ENCODE results near the gene PAM16. TPM values are rescaled to one million over a fixed set of nuclear protein-coding genes. Genes with fewer than 3 reads are reported as not detected.

PAM16 gene
- polyA plus RNA-seq, 1 donor from 2014 or later, result 145 TPM

GRCh38 chr16:4382795-4383357 is 31.8 kb upstream of the PAM16 start:
- TF ChIP-seq TAF1 (IDR thresholded peaks at IDR 0.05; ENCODE audit: low read depth), result no peak
- TF ChIP-seq, protein P1, sequence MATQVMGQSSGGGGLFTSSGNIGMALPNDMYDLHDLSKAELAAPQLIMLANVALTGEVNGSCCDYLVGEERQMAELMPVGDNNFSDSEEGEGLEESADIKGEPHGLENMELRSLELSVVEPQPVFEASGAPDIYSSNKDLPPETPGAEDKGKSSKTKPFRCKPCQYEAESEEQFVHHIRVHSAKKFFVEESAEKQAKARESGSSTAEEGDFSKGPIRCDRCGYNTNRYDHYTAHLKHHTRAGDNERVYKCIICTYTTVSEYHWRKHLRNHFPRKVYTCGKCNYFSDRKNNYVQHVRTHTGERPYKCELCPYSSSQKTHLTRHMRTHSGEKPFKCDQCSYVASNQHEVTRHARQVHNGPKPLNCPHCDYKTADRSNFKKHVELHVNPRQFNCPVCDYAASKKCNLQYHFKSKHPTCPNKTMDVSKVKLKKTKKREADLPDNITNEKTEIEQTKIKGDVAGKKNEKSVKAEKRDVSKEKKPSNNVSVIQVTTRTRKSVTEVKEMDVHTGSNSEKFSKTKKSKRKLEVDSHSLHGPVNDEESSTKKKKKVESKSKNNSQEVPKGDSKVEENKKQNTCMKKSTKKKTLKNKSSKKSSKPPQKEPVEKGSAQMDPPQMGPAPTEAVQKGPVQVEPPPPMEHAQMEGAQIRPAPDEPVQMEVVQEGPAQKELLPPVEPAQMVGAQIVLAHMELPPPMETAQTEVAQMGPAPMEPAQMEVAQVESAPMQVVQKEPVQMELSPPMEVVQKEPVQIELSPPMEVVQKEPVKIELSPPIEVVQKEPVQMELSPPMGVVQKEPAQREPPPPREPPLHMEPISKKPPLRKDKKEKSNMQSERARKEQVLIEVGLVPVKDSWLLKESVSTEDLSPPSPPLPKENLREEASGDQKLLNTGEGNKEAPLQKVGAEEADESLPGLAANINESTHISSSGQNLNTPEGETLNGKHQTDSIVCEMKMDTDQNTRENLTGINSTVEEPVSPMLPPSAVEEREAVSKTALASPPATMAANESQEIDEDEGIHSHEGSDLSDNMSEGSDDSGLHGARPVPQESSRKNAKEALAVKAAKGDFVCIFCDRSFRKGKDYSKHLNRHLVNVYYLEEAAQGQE (IDR thresholded peaks at IDR 0.05; ENCODE audit: borderline replicate concordance), result no peak
- no peak for TF ChIP-seq MXI1 (conservative IDR thresholded peaks at IDR 0.05; ENCODE audit: poor library complexity, severe bottlenecking)
- TF ChIP-seq, protein P2, sequence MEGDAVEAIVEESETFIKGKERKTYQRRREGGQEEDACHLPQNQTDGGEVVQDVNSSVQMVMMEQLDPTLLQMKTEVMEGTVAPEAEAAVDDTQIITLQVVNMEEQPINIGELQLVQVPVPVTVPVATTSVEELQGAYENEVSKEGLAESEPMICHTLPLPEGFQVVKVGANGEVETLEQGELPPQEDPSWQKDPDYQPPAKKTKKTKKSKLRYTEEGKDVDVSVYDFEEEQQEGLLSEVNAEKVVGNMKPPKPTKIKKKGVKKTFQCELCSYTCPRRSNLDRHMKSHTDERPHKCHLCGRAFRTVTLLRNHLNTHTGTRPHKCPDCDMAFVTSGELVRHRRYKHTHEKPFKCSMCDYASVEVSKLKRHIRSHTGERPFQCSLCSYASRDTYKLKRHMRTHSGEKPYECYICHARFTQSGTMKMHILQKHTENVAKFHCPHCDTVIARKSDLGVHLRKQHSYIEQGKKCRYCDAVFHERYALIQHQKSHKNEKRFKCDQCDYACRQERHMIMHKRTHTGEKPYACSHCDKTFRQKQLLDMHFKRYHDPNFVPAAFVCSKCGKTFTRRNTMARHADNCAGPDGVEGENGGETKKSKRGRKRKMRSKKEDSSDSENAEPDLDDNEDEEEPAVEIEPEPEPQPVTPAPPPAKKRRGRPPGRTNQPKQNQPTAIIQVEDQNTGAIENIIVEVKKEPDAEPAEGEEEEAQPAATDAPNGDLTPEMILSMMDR (IDR thresholded peaks at IDR 0.05; ENCODE audit: poor library complexity, severe bottlenecking), result no peak
- TF ChIP-seq RAD21 (conservative IDR thresholded peaks at IDR 0.05), result no peak
- TF ChIP-seq EZH2 (IDR thresholded peaks at IDR 0.05; ENCODE audit: borderline replicate concordance, insufficient read depth, low read length, poor library complexity, severe bottlenecking), result no peak
- TF ChIP-seq EP300 (conservative IDR thresholded peaks at IDR 0.05; ENCODE audit: poor library complexity, severe bottlenecking), result no peak
- TF ChIP-seq SMC3 (conservative IDR thresholded peaks at IDR 0.05; ENCODE audit: poor library complexity), result no peak
- no peak for TF ChIP-seq POLR2AphosphoS5 (IDR thresholded peaks at IDR 0.05)
- no peaks in the 10 kb centered on the region for H3K9me2 ChIP-seq (ENCODE audit: insufficient read depth, low read length)
- H4K20me1 ChIP-seq (ENCODE audit: insufficient read depth), result no peaks in the 10 kb centered on the region
- no peak overlapping the region for H3K4me3 ChIP-seq (ENCODE audit: low read length)
- no peaks in the 10 kb centered on the region for H3F3A ChIP-seq (ENCODE audit: insufficient read depth, low read length, poor library complexity, severe bottlenecking)
- no peaks in the 10 kb centered on the region for H3K36me3 ChIP-seq (ENCODE audit: insufficient read depth, low read length)
- H3K27ac ChIP-seq (ENCODE audit: low read length), result no peak overlapping the region
- no peaks in the 10 kb centered on the region for H3K27me3 ChIP-seq (ENCODE audit: insufficient read depth, low read depth, low read length)
- H3K4me2 ChIP-seq (ENCODE audit: low read length), result no peak overlapping the region
- H2AFZ ChIP-seq (ENCODE audit: low read depth, low read length), result no peak overlapping the region
- H3K9me3 ChIP-seq (ENCODE audit: low read length), result no peaks in the 10 kb centered on the region
- H3K9ac ChIP-seq (ENCODE audit: low read length), result no peak overlapping the region
- no peaks in the 10 kb centered on the region for H3K79me2 ChIP-seq (replicated peaks; ENCODE audit: insufficient read depth, low read length)

GRCh38 chr16:4381935-4382794 is 31.0 kb upstream of the PAM16 start:
- TF ChIP-seq, protein P2 (IDR thresholded peaks at IDR 0.05; ENCODE audit: poor library complexity, severe bottlenecking), result no peak
- Histone ChIP-seq H3K36me3 (ENCODE audit: insufficient read depth, low read length) (no peaks in the 10 kb centered on the region), H3K9me3 (ENCODE audit: low read length) (no peaks in the 10 kb centered on the region)

More at GRCh38 chr16:4381935-4382794, 31.0 kb upstream of the PAM16 start:
- Histone ChIP-seq H3F3A (ENCODE audit: insufficient read depth, low read length, poor library complexity, severe bottlenecking) (no peaks in the 10 kb centered on the region), H3K4me3 (ENCODE audit: low read length) (no peak overlapping the region), H3K9me2 (ENCODE audit: insufficient read depth, low read length) (no peaks in the 10 kb centered on the region), H3K27me3 (ENCODE audit: insufficient read depth, low read depth, low read length) (no peaks in the 10 kb centered on the region), H3K27ac (ENCODE audit: low read length) (no peak overlapping the region), H3K9ac (ENCODE audit: low read length) (no peak overlapping the region), H2AFZ (ENCODE audit: low read depth, low read length) (no peak overlapping the region), H3K4me2 (ENCODE audit: low read length) (no peak overlapping the region), H3K79me2 (replicated peaks; ENCODE audit: insufficient read depth, low read length) (no peaks in the 10 kb centered on the region), H4K20me1 (ENCODE audit: insufficient read depth) (no peaks in the 10 kb centered on the region)
